GM23248 (cell line): Measurements from ENCODE around the gene TMEM255B. TPM values are rescaled to one million over a fixed set of nuclear protein-coding genes. Genes with fewer than 3 reads are reported as not detected.

Experiments
- DNase-seq: peaks from one replicate; pipeline ENCODE4 v3.0.0-alpha.2; 2015
- H2AFZ ChIP-seq: fragments of 200-600 bp; sonication (generic); 2 replicates; pipeline ENCODE4 v1.6.1; 2016; ENCODE audit warnings: antibody characterized with exemption
- H3F3A ChIP-seq: fragments of 200-600 bp; sonication (generic); 2 replicates; pipeline ENCODE4 v1.6.1; 2016; ENCODE audit warnings: mild to moderate bottlenecking, antibody characterized with exemption, mixed run types; ENCODE audit not compliant: insufficient read depth
- H3K27ac ChIP-seq: fragments of 200-600 bp; sonication (generic); 2 replicates; pipeline ENCODE4 v1.5.1; 2016; ENCODE audit warnings: mild to moderate bottlenecking
- H3K27me3 ChIP-seq: fragments of 200-600 bp; sonication (generic); replicated peaks from 2 replicates; pipeline ENCODE4 v1.6.1; 2016; ENCODE audit warnings: mild to moderate bottlenecking; ENCODE audit not compliant: insufficient read depth
- H3K36me3 ChIP-seq: fragments of 200-600 bp; sonication (generic); 2 replicates; pipeline ENCODE4 v1.6.1; 2016; ENCODE audit warnings: low read depth, mild to moderate bottlenecking
- H3K4me1 ChIP-seq: fragments of 200-600 bp; sonication (generic); 2 replicates; pipeline ENCODE4 v1.6.1; 2016; ENCODE audit warnings: mild to moderate bottlenecking; ENCODE audit not compliant: insufficient read depth
- H3K4me2 ChIP-seq: fragments of 200-600 bp; sonication (generic); one replicate; pipeline ENCODE4 v1.6.1; 2016; ENCODE audit warnings: mild to moderate bottlenecking; ENCODE audit not compliant: unreplicated experiment
- H3K4me3 ChIP-seq: fragments of 200-600 bp; sonication (generic); 2 replicates; pipeline ENCODE4 v1.5.1; 2016; ENCODE audit warnings: mild to moderate bottlenecking
- H3K79me2 ChIP-seq: fragments of 200-600 bp; sonication (generic); 2 replicates; pipeline ENCODE4 v1.6.1; 2016; ENCODE audit warnings: mild to moderate bottlenecking; ENCODE audit not compliant: insufficient read depth
- H3K9ac ChIP-seq: fragments of 200-600 bp; sonication (generic); 2 replicates; pipeline ENCODE4 v1.6.1; 2016; ENCODE audit warnings: mild to moderate bottlenecking
- H3K9me2 ChIP-seq: fragments of 200-600 bp; sonication (generic); 2 replicates; pipeline ENCODE4 v1.6.1; 2016; ENCODE audit warnings: mixed run types, mild to moderate bottlenecking, moderate library complexity; ENCODE audit not compliant: insufficient read depth
- H3K9me3 ChIP-seq: fragments of 200-600 bp; sonication (generic); one replicate; pipeline ENCODE4 v1.6.1; 2017; ENCODE audit warnings: low read depth
- H4K20me1 ChIP-seq: fragments of 200-600 bp; sonication (generic); 2 replicates; pipeline ENCODE4 v1.6.0; 2016; ENCODE audit not compliant: insufficient read depth
- EZH2 ChIP-seq: fragments of 200-600 bp; sonication (generic); IDR thresholded peaks from 2 replicates; pipeline ENCODE4 v1.6.1; 2018; ENCODE audit warnings: antibody characterized with exemption, mild to moderate bottlenecking; ENCODE audit not compliant: insufficient read depth, poor library complexity, severe bottlenecking
- EZH2phosphoT487 ChIP-seq: fragments of 200-600 bp; sonication (generic); IDR thresholded peaks from 2 replicates; pipeline ENCODE4 v1.6.1; 2018; ENCODE audit warnings: antibody characterized with exemption, moderate library complexity, mild to moderate bottlenecking, low read depth; ENCODE audit not compliant: insufficient read depth
- WGBS, 2 experiments: methylation state at CpG; one replicate each; pipeline ENCODE4 v1.1.6; 2015 to 2017; ENCODE audit warnings: low lambda C conversion rate in 2 of 2, low coverage in 1 of 2; ENCODE audit errors: missing lambda C conversion rate in 2 of 2; 5-methylcytosine and 5-hydroxymethylcytosine counted together
- in situ Hi-C: fragments of 300-500 bp; cut with MboI; formaldehyde crosslinking; loops from 2 replicates; pipeline ENCODE4 v1.15.0; 2020
- polyA plus RNA-seq: library from polyadenylated mRNA; unstranded; fragments of >200 nt; fragmentation: Nextera tagmentation; extraction: Ambion mirVana; gene quantifications from 2 replicates; pipeline ENCODE4 v1.2.1, GENCODE V29; 2016
- total RNA-seq: library from RNA; depleted of rRNA; stranded (reverse); fragments of >200 nt; shearing (Covaris generic); gene quantifications from 2 replicates; pipeline ENCODE4 v1.2.3, GENCODE V29; 2014

Gene TMEM255B
- total and polyA plus RNA-seq, 2 experiments from 2014 or later: 8.2 TPM; not detected in 1

- Histone ChIP-seq H3K9ac (no peak overlapping the region), H3K4me3 (no peak overlapping the region), H3K27me3 (no peaks in the 10 kb centered on the region), H3K79me2 (peaks cover 100% of the 10 kb centered on the region), H3K36me3 (peaks cover 68% of the 10 kb centered on the region), H3K27ac (peak overlapping the region; percentile 35; the same call in 1 of the 2 replicates), H3K4me1 (peaks cover 19% of the 10 kb centered on the region), H3K9me3 (no peaks in the 10 kb centered on the region), H2AFZ (no peak overlapping the region), H3K9me2 (no peaks in the 10 kb centered on the region), H3K4me2 (no peak overlapping the region), H4K20me1 (peaks cover 17% of the 10 kb centered on the region), H3F3A (peaks cover 76% of the 10 kb centered on the region)
- WGBS, 2 experiments: 96 to 99% methylated on average over 18 of the region's 18 CpGs
- in situ Hi-C loops: no loop called here
- no peak for TF ChIP-seq EZH2
- TF ChIP-seq EZH2phosphoT487: no peak
- DNase-seq: no peak
Measured at GRCh38 chr13:113848431-113849260, 89.6 kb downstream of the TMEM255B start.

- Histone ChIP-seq H3K9me3 (no peaks in the 10 kb centered on the region), H3K27ac (peak overlapping the region; percentile 35), H3K4me2 (no peak overlapping the region), H3K79me2 (peaks cover 100% of the 10 kb centered on the region), H3K4me3 (no peak overlapping the region), H3K27me3 (no peaks in the 10 kb centered on the region), H3K36me3 (peaks cover 59% of the 10 kb centered on the region), H3K9ac (no peak overlapping the region), H3K4me1 (peaks cover 25% of the 10 kb centered on the region), H4K20me1 (peaks cover 26% of the 10 kb centered on the region), H3F3A (peaks cover 78% of the 10 kb centered on the region), H2AFZ (no peak overlapping the region), H3K9me2 (no peaks in the 10 kb centered on the region)
- DNase-seq: no peak
- no peak for TF ChIP-seq EZH2
- 86 to 94% methylated on average over 3 of the region's 3 CpGs for WGBS, 2 experiments
- in situ Hi-C loops: no loop called here
Measured at GRCh38 chr13:113849546-113849945, 90.5 kb downstream of the TMEM255B start.

GRCh38 chr13:113849981-113850721 is 91.1 kb downstream of the TMEM255B start:
- H3K27ac ChIP-seq: peak overlapping the region; percentile 35
- peaks cover 56% of the 10 kb centered on the region for H3K36me3 ChIP-seq
- peaks cover 26% of the 10 kb centered on the region for H4K20me1 ChIP-seq
- peaks cover 100% of the 10 kb centered on the region for H3K79me2 ChIP-seq
- WGBS, 2 experiments: 98% methylated on average over 8 of the region's 8 CpGs
- H3K4me2 ChIP-seq: no peak overlapping the region
- no peak overlapping the region for H2AFZ ChIP-seq
- peaks cover 25% of the 10 kb centered on the region for H3K4me1 ChIP-seq
- in situ Hi-C loops: no loop called here
- no peak overlapping the region for H3K9ac ChIP-seq
- no peak overlapping the region for H3K4me3 ChIP-seq
- DNase-seq: no peak
- no peaks in the 10 kb centered on the region for H3K9me2 ChIP-seq
- H3K27me3 ChIP-seq: no peaks in the 10 kb centered on the region
- TF ChIP-seq EZH2phosphoT487: no peak
- TF ChIP-seq EZH2: no peak
- H3F3A ChIP-seq: peaks cover 77% of the 10 kb centered on the region
- no peaks in the 10 kb centered on the region for H3K9me3 ChIP-seq

- in situ Hi-C loops: no loop called here
- Histone ChIP-seq H2AFZ (no peak overlapping the region), H4K20me1 (peaks cover 32% of the 10 kb centered on the region), H3K4me2 (no peak overlapping the region), H3K4me3 (no peak overlapping the region), H3K27me3 (no peaks in the 10 kb centered on the region), H3K4me1 (peaks cover 26% of the 10 kb centered on the region), H3K9ac (no peak overlapping the region), H3K36me3 (peaks cover 56% of the 10 kb centered on the region), H3K9me2 (no peaks in the 10 kb centered on the region), H3K9me3 (no peaks in the 10 kb centered on the region), H3F3A (peaks cover 79% of the 10 kb centered on the region), H3K79me2 (peaks cover 100% of the 10 kb centered on the region), H3K27ac (no peak overlapping the region)
- WGBS, 2 experiments: 98 to 100% methylated on average over 3 of the region's 3 CpGs
- no peak for DNase-seq
- no peak for TF ChIP-seq EZH2
- no peak for TF ChIP-seq EZH2phosphoT487
Measured at GRCh38 chr13:113850722-113851479, 91.9 kb downstream of the TMEM255B start.
